Mesenchymal stem cell (in vitro differentiated cells and primary cell): ENCODE results near the gene ZNF480. TPM values are rescaled to one million over a fixed set of nuclear protein-coding genes. Genes with fewer than 3 reads are reported as not detected.

Experiments used
- small RNA-seq: library from polyadenylated mRNA; stranded (forward); fragments of <200 nt; extraction: miRNeasy Mini kit (QIAGEN cat#:217004); gene quantifications from one replicate; pipeline ENCODE3, GENCODE V24; 2013; ENCODE audit warnings: low read depth

The ZNF480 gene

Small RNA genes within 50 kb of the gene (small RNA-seq; reads per million reads assigned to genes)
- 3.5 reads per million, percentile 27 among the genes with 10 or more reads in this experiment for gene MIR643
- not detected for gene RF00019
